A549 (cell line): Measurements from ENCODE around the gene BSX. TPM values are rescaled to one million over a fixed set of nuclear protein-coding genes. Genes with fewer than 3 reads are reported as not detected.

Experiments used
- ATAC-seq, 2 experiments: fragments of 200-7000 bp in 1 of 2; fragments of >200 bp in 1 of 2; cut with Nextera tagmentation in 1 of 2; cut with Tn5 transposase in 1 of 2; 3 replicates each; pipeline versions ENCODE4 v1.8.0 to v1.9.1; 2018 to 2020; ENCODE audit warnings: mild to moderate bottlenecking in 1 of 2, moderate library complexity in 1 of 2
- CTCF ChIA-PET: fragments of 300-600 bp; sonication (Branson Sonifier 250); formaldehyde crosslinking; extraction: SDS; loops from one replicate; lab custom pipeline; 2021; ENCODE audit warnings: antibody characterized with exemption, inconsistent platforms; lab: Yijun Ruan, JAX
- POLR2A ChIA-PET: fragments of 350-600 bp; formaldehyde crosslinking; extraction: SDS; loops from one replicate; lab custom pipeline; 2021; ENCODE audit warnings: antibody characterized with exemption, inconsistent platforms; lab: Yijun Ruan, JAX
- DNase-seq, 2 experiments: peaks; one replicate each; pipeline versions ENCODE4 v3.0.0 to v3.0.0-alpha.2; 2011 to 2016; ENCODE audit warnings: low read depth in 1 of 2, low spot score in 1 of 2
- FAIRE-seq: peaks from 2 replicates; lab custom pipeline; 2011; peaks lifted over from hg19 to GRCh38; lab: Jason Lieb, UNC
- H3K27ac ChIP-seq, 2 experiments: fragments of >200 bp; sonication (Bioruptor Twin); formaldehyde crosslinking; 3 replicates each; pipeline ENCODE4 v1.5.1; 2016 to 2017
- H3K4me1 ChIP-seq: fragments of >200 bp; sonication (Bioruptor Twin); formaldehyde crosslinking; 3 replicates; pipeline ENCODE4 v1.6.1; 2016
- H3K4me2 ChIP-seq: fragments of >200 bp; sonication (Bioruptor Twin); formaldehyde crosslinking; 3 replicates; pipeline ENCODE4 v1.6.1; 2016
- H3K4me3 ChIP-seq: fragments of >200 bp; sonication (Bioruptor Twin); formaldehyde crosslinking; 3 replicates; pipeline ENCODE4 v1.5.1; 2016
- H3K9me3 ChIP-seq: fragments of >200 bp; sonication (Bioruptor Twin); formaldehyde crosslinking; 3 replicates; pipeline ENCODE4 v1.6.1; 2016
- EHF ChIP-seq: fragments of 250-450 bp; sonication (Bioruptor Pico); IDR thresholded peaks from 2 replicates; pipeline ENCODE4 v1.5.0; 2020; ENCODE audit warnings: mild to moderate bottlenecking
- GATA3 ChIP-seq: IDR thresholded peaks from 2 replicates; pipeline ENCODE4 v1.6.1; 2012; ENCODE audit warnings: borderline replicate concordance
- HDAC2 ChIP-seq: fragments of 200-600 bp; sonication (generic); IDR thresholded peaks from 2 replicates; pipeline ENCODE4 v1.6.1; 2016
- HOXB5 ChIP-seq: fragments of 250-450 bp; sonication (Bioruptor Pico); IDR thresholded peaks from 2 replicates; pipeline ENCODE4 v1.5.0; 2020; ENCODE audit warnings: mild to moderate bottlenecking, moderate library complexity
- KDM1A ChIP-seq: fragments of 200-600 bp; sonication (generic); IDR thresholded peaks from 2 replicates; pipeline ENCODE4 v1.6.1; 2016; ENCODE audit warnings: low read depth, mild to moderate bottlenecking
- KDM5A ChIP-seq: fragments of 200-600 bp; sonication (generic); IDR thresholded peaks from 2 replicates; pipeline ENCODE4 v1.6.1; 2016; ENCODE audit warnings: antibody characterized with exemption, mild to moderate bottlenecking
- RAD21 ChIP-seq, 2 experiments: fragments of >200 bp in 1 of 2; sonication (Bioruptor Twin) in 1 of 2; formaldehyde crosslinking in 1 of 2; IDR thresholded peaks in 1 of 2; conservative IDR thresholded peaks in 1 of 2; 2 replicates in 1 of 2; 3 replicates in 1 of 2; pipeline ENCODE4 v1.6.1; 2012 to 2018; ENCODE audit warnings: inconsistent platforms in 1 of 2
- RCOR1 ChIP-seq: fragments of 150-350 bp; IDR thresholded peaks from 2 replicates; pipeline ENCODE4 v1.6.1; 2014; ENCODE audit warnings: antibody characterized with exemption, low read length, low read depth
- SMC3 ChIP-seq: fragments of >200 bp; sonication (Bioruptor Twin); formaldehyde crosslinking; IDR thresholded peaks from 3 replicates; pipeline ENCODE4 v1.6.1; 2018; ENCODE audit warnings: inconsistent platforms
- TFCP2L1 ChIP-seq: fragments of 250-450 bp; sonication (Bioruptor Pico); IDR thresholded peaks from 2 replicates; pipeline ENCODE4 v1.5.0; 2021; ENCODE audit warnings: mild to moderate bottlenecking
- TP53 ChIP-seq: fragments of 250-450 bp; sonication (Bioruptor Pico); IDR thresholded peaks from 2 replicates; pipeline ENCODE4 v1.5.0; 2021; ENCODE audit warnings: mild to moderate bottlenecking, moderate library complexity
- WGBS: methylation state at CpG from one replicate; pipeline ENCODE4 v1.1.6; 2017; ENCODE audit errors: missing lambda C conversion rate; 5-methylcytosine and 5-hydroxymethylcytosine counted together
- polyA minus RNA-seq: library from RNA; depleted of rRNA, polyadenylated mRNA; stranded (reverse); fragments of >200 nt; gene quantifications from 2 replicates; pipeline ENCODE4 v1.2.3, GENCODE V29; 2011; rRNA and poly(A)+ RNA removed
- polyA plus RNA-seq, 4 experiments: library from polyadenylated mRNA; depleted of rRNA in 3 of 4; stranded (reverse); fragments of >200 nt; fragmentation: RNase III in 1 of 4; extraction: RNeasy Plus Mini Kit Qiagen cat#74134 plus additional on column Dnase treatment in 1 of 4; gene quantifications; 2 replicates in 3 of 4; 3 replicates in 1 of 4; pipeline ENCODE4 v1.2.3, GENCODE V29; 2011 to 2017
- TF ChIP-seq, protein P1 (sequence below): fragments of 200-600 bp; sonication (generic); IDR thresholded peaks from 2 replicates; pipeline ENCODE4 v1.6.1; 2016; ENCODE audit warnings: antibody characterized with exemption, mild to moderate bottlenecking, moderate library complexity
- TF ChIP-seq, protein P2 (sequence below): fragments of >200 bp; sonication (Bioruptor Twin); formaldehyde crosslinking; IDR thresholded peaks from 3 replicates; pipeline ENCODE4 v1.5.1; 2016

BSX gene
- polyA plus RNA-seq (2011; rRNA removed) (not detected in 2 replicates), polyA plus RNA-seq (2017; fragmentation: RNase III; extraction: RNeasy Plus Mini Kit Qiagen cat#74134 plus additional on column Dnase treatment) (not detected in 3 replicates), polyA minus RNA-seq (not detected in 2 replicates)
- polyA plus RNA-seq (2012; cell fraction: cytosol; rRNA removed): not detected in 2 replicates
- polyA plus RNA-seq (2012; cell fraction: nucleus; rRNA removed): not detected in 2 replicates

DNA sequence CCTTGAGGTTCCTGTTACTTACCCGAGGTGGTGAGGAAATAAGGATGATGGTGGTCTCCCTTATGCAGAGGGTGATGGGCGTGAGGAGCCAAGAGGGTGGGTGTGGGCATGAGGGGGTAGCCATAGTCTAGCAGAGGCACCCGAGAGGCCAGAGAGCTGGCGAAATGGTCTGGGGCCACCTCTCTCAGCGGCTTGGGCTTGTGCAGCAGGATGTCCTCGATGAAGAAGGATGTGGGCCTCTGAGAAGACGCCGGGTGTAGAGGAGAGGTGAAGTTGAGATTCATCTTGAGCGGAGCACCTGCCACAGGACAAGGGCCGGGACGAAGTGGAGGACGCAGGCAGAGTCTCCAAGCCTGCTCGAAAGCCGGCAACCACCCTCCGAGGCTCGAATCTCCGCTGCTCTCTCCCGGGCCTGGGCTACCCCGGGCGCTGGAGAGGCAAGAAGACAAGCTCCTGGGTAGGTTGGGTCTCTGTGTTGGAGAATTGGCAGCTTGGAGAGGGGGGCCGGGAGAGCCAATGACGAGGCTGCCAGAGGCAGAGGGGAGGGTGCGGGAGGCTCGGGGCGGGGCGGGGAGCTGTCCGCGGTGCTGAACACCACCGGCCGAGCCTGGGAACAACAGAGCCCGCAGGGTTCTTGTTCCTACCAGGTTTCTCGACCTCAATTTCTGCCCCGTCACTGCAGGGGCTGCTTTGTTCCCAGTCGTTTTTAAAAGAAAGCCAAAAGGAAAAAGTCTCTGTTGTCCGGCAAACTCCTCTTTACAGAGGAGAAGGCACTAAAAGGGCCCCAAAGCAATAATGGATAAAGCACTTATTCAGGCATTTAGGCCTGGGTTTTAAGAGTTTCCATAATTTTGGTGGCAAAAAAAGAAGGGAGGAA is at the start of gene BSX:
TSS of gene BSX (minus strand) at position 447 of the 877 bp plus-strand sequence. CDS start at position 284, 163 bp downstream.
- peak; percentile 58 to 68; a peak in 5 of 6 replicates for ATAC-seq
- H3K27ac ChIP-seq: no peak within 1 kb of the TSS
- ChIA-PET CTCF (interaction anchor here (1.0 kb wide), 1 partner anchor 41 kb away, joined by 3 read pairs; no protein-coding TSS in a partner anchor), POLR2A (no interaction called here)
- H3K4me1 ChIP-seq: no peaks in the 10 kb centered on the region
- H3K9me3 ChIP-seq: no peaks in the 10 kb centered on the region
- H3K4me3 ChIP-seq: no peak within 1 kb of the TSS
- FAIRE-seq: no peak
- peak in 1 of 2 experiments; percentile 21 for DNase-seq
- 34% methylated on average over 28 of the region's 35 CpGs for WGBS
- H3K4me2 ChIP-seq: no peak within 1 kb of the TSS; the same call in 2 of the 3 replicates
- no peak for TF ChIP-seq RCOR1
- no peak for TF ChIP-seq TFCP2L1 (CRISPR knock-in tag)
- TF ChIP-seq, protein P1, sequence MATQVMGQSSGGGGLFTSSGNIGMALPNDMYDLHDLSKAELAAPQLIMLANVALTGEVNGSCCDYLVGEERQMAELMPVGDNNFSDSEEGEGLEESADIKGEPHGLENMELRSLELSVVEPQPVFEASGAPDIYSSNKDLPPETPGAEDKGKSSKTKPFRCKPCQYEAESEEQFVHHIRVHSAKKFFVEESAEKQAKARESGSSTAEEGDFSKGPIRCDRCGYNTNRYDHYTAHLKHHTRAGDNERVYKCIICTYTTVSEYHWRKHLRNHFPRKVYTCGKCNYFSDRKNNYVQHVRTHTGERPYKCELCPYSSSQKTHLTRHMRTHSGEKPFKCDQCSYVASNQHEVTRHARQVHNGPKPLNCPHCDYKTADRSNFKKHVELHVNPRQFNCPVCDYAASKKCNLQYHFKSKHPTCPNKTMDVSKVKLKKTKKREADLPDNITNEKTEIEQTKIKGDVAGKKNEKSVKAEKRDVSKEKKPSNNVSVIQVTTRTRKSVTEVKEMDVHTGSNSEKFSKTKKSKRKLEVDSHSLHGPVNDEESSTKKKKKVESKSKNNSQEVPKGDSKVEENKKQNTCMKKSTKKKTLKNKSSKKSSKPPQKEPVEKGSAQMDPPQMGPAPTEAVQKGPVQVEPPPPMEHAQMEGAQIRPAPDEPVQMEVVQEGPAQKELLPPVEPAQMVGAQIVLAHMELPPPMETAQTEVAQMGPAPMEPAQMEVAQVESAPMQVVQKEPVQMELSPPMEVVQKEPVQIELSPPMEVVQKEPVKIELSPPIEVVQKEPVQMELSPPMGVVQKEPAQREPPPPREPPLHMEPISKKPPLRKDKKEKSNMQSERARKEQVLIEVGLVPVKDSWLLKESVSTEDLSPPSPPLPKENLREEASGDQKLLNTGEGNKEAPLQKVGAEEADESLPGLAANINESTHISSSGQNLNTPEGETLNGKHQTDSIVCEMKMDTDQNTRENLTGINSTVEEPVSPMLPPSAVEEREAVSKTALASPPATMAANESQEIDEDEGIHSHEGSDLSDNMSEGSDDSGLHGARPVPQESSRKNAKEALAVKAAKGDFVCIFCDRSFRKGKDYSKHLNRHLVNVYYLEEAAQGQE: peak; percentile 91

DNA sequence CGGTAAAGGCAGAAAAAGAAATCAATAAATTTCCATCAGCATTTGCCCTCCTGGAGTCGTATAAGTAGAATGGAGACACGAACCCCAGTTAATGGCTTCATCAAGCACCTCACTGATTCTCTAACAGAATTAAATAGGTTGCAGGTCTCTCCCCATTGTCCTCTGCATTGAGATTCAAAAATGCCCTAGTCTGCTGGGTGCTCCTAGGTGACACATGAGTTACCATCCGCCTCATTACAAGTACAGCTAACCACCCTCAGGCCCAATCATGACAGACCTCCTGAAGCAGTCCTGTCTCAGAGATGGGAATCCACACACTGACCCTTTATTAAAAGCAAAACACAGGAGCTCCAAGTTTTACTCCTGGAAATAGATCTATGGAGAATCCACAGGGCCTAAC is 48.9 kb upstream of the BSX start:
- ChIA-PET CTCF (interaction anchor here (0.7 kb wide), 1 partner anchor 166 kb away, joined by 4 read pairs; no protein-coding TSS in a partner anchor), POLR2A (no interaction called here)
- no peak for TF ChIP-seq TP53 (CRISPR knock-in tag)
- Histone ChIP-seq H3K27ac (no peak overlapping the region), H3K4me3 (no peak overlapping the region), H3K9me3 (no peaks in the 10 kb centered on the region), H3K4me2 (no peak overlapping the region), H3K4me1 (no peaks in the 10 kb centered on the region)
- WGBS: 71% methylated on average over 4 of the region's 4 CpGs
- ATAC-seq (no peak), FAIRE-seq (no peak), DNase-seq (no peak)

DNA sequence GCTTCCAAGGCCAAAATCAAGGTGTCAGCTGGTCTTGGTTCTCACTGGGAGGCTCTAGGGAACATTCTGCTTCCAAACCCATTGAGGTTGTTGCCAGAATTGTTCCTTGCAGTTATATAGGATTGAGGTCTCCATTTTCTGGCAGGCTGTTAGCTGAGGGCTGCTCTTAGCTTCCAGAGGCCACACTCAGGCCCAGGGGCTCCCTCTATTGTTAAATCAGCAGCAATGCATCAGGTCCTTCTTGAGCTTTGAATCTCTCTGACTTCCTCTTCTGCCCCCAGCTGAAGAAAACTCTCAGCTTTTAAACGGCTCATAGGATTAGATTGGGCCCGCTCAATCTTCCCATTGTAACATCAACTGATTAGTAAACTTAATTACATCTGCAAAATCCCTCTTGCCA is 39.3 kb upstream of the BSX start:
- FAIRE-seq (no peak), DNase-seq (peak; percentile 54 to 77), ATAC-seq (peak; percentile 84 to 91; a peak in 5 of 6 replicates)
- ChIA-PET POLR2A (interaction anchor here (0.7 kb wide), 1 partner anchor 34 kb away, joined by 8 read pairs; no protein-coding TSS in a partner anchor), CTCF (interaction anchor here (0.5 to 10.7 kb wide), 28 partner anchors 10 to 441 kb away, joined by 3 to 177 read pairs (median 4); no protein-coding TSS in a partner anchor)
- 8% methylated on average over 2 of the region's 2 CpGs for WGBS
- H3K27ac ChIP-seq: no peak overlapping the region
- no peak for TF ChIP-seq KDM1A
- TF ChIP-seq GATA3: no peak
- TF ChIP-seq, protein P2, sequence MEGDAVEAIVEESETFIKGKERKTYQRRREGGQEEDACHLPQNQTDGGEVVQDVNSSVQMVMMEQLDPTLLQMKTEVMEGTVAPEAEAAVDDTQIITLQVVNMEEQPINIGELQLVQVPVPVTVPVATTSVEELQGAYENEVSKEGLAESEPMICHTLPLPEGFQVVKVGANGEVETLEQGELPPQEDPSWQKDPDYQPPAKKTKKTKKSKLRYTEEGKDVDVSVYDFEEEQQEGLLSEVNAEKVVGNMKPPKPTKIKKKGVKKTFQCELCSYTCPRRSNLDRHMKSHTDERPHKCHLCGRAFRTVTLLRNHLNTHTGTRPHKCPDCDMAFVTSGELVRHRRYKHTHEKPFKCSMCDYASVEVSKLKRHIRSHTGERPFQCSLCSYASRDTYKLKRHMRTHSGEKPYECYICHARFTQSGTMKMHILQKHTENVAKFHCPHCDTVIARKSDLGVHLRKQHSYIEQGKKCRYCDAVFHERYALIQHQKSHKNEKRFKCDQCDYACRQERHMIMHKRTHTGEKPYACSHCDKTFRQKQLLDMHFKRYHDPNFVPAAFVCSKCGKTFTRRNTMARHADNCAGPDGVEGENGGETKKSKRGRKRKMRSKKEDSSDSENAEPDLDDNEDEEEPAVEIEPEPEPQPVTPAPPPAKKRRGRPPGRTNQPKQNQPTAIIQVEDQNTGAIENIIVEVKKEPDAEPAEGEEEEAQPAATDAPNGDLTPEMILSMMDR: peak; percentile 53
- no peak for TF ChIP-seq HDAC2
- TF ChIP-seq EHF (CRISPR knock-in tag): no peak
- no peak for TF ChIP-seq KDM5A
- peak; percentile 46 for TF ChIP-seq SMC3
- peak; percentile 52 to 65 for TF ChIP-seq RAD21 (conservative IDR thresholded peaks at IDR 0.05 in 1 of 2, IDR thresholded peaks at IDR 0.05 in 1 of 2)
- TF ChIP-seq HOXB5 (CRISPR knock-in tag): no peak
- no peak overlapping the region for H3K4me2 ChIP-seq
- no peaks in the 10 kb centered on the region for H3K9me3 ChIP-seq
- no peaks in the 10 kb centered on the region for H3K4me1 ChIP-seq
- no peak overlapping the region for H3K4me3 ChIP-seq
